Cardiac fibroblast (primary cell): ENCODE results near the gene ZNF385D.

Experiments used
- DNase-seq, 2 donors: peaks; one replicate each; pipeline versions ENCODE4 v3.0.0 to v3.0.0-alpha.2; 2010; ENCODE audit warnings: low read depth in 2 of 2
- H3K4me3 ChIP-seq, 2 donors: replicated peaks in 1 of 2; 1 replicate in 1 of 2; 2 replicates in 1 of 2; pipeline ENCODE4 v1.5.1; 2011; ENCODE audit warnings: low read depth in 2 of 2, low read length in 2 of 2, mild to moderate bottlenecking in 2 of 2, moderate library complexity in 1 of 2
- CTCF ChIP-seq: IDR thresholded peaks from one replicate; pipeline ENCODE4 v1.5.1; 2011; ENCODE audit warnings: low read depth, mild to moderate bottlenecking, low read length, inconsistent platforms

ZNF385D gene

GRCh38 chr3:21665444-21666100 is 85.4 kb downstream of the ZNF385D start:
- no peak overlapping the region for H3K4me3 ChIP-seq
- DNase-seq, result peak in 1 of 2 donors; percentile 3
- TF ChIP-seq CTCF, result no peak

GRCh38 chr3:21664996-21665395 is 86.0 kb downstream of the ZNF385D start:
- no peak overlapping the region for H3K4me3 ChIP-seq
- no peak for TF ChIP-seq CTCF
- no peak for DNase-seq

- no peak for TF ChIP-seq CTCF
- DNase-seq, result no peak
- H3K4me3 ChIP-seq, result no peak overlapping the region
These were observed 88.6 kb downstream of the ZNF385D start for GRCh38 chr3:21662403-21662802.

GRCh38 chr3:21654662-21655061 is 96.3 kb downstream of the ZNF385D start:
- no peak overlapping the region for H3K4me3 ChIP-seq
- peak; percentile 69 to 82 for DNase-seq
- no peak for TF ChIP-seq CTCF

GRCh38 chr3:21654241-21654640 is 96.8 kb downstream of the ZNF385D start:
- peak; percentile 22 to 61 for DNase-seq
- H3K4me3 ChIP-seq, result no peak overlapping the region
- no peak for TF ChIP-seq CTCF

- no peak overlapping the region for H3K4me3 ChIP-seq
- DNase-seq, result no peak
- no peak for TF ChIP-seq CTCF
These were observed 101.5 kb downstream of the ZNF385D start for GRCh38 chr3:21649519-21649918.

GRCh38 chr3:21647961-21648360 is 103.0 kb downstream of the ZNF385D start:
- no peak overlapping the region for H3K4me3 ChIP-seq
- no peak for TF ChIP-seq CTCF
- DNase-seq, result no peak
